GM19238 (cell line): ENCODE data around the gene NEGR1.

Source experiments
- DNase-seq: peaks from one replicate; pipeline ENCODE4 v3.0.0; 2011; ENCODE audit warnings: low spot score; ENCODE audit not compliant: insufficient read length

The NEGR1 gene

DNA sequence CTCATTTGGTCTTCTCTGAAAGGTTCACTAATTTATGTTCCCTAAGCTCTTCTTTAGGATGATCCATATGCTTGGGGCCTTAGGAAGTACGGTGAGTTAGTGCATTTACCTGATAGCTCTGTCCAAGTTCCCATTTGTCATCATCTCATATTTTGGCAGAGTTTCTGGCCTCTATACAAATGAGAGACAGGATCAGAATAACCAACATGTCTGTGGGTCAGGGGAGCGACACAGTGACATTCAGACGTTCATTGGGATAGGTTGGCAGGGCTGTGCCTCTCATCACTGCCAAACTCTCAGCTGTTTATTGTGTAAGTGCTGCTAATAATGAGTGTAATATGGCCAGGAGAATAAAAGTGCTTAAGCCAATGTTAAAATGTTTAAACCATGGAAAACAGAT lies 640.4 kb downstream of the NEGR1 start:
- DNase-seq, result no peak

- DNase-seq, result no peak
Measured at GRCh38 chr1:71640998-71641397, 641.3 kb downstream of the NEGR1 start.

DNA sequence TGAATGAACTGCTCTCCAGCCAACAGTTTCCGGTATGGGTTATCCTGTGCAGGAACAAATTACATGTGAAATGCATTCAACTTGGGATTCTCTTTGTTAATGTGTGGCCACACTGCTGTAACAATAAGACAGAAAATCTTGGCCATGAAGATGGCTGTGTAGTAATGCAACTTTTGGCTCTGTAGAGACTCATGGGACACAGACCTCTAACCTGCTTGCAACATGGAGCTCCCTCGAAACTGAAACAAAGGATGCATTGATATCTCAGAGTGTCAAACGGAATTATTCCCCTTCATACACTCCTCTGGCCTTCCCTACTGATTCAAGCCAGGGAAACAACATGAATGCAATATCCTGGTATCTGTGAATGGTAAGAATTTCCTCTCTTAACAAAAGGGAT lies 642.2 kb downstream of the NEGR1 start:
- no peak for DNase-seq

GRCh38 chr1:71638081-71638766 lies 644.1 kb downstream of the NEGR1 start:
- no peak for DNase-seq

DNA sequence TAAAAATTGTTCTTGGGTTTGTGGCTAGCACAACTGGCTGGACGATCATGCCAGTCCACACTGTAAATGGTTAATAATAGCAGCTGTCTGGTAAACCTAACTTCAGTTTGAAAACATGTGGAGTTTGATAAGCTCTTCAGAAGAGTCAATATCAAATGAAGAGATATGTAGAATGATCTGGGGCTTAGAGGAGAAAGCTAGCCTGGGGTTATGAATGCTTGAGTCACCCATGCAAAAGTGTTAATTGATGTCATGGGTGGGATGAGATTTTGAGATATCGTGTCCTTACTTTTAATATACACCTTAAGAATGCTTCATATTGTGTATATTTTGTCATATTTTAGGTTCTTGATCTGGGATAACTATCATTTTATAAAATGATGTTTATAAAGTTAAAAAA lies 646.8 kb downstream of the NEGR1 start:
- DNase-seq, result no peak

GRCh38 chr1:71634159-71634558 lies 648.2 kb downstream of the NEGR1 start:
- DNase-seq, result no peak

DNA sequence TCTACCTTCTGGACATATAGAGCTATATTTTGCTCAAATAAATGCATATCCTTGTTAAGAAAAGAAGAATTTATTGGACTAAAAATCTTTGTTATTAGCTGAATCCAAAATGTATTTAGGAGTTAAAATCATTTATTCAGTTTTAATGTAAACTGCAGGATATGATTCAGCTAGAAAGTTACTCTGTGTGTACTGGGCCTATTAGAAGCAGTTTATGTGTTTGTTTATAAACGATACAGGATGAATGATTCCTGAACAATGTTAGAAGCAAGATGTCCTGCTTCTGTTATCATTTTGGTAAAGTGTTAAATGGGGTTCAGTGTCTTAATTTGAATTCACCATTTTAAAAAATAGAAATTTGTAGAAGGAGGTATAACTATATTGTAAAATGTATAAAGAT lies 652.3 kb downstream of the NEGR1 start:
- no peak for DNase-seq

- DNase-seq, result no peak
Measured at GRCh38 chr1:71625004-71625403, 657.3 kb downstream of the NEGR1 start.

DNA sequence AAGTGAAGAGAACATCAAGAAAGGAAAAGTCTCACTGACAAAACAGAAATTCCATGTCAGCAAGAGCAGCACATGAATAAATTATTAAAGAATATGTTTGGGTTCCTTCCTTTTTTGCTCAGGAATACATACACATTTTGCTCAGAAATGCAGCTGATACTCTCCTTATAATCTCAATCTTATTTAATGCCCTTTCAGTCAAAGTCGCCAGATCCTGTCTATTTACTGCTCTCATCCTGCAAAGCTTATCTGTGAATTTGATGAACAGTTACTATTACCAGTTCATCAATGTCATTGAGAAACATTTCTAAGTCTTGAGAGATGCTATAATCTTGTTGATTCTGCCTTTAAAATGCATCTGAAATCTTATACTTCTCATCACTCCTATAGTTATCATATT lies 658.5 kb downstream of the NEGR1 start:
- no peak for DNase-seq

- no peak for DNase-seq
Measured at GRCh38 chr1:71621785-71622184, 660.6 kb downstream of the NEGR1 start.

DNA sequence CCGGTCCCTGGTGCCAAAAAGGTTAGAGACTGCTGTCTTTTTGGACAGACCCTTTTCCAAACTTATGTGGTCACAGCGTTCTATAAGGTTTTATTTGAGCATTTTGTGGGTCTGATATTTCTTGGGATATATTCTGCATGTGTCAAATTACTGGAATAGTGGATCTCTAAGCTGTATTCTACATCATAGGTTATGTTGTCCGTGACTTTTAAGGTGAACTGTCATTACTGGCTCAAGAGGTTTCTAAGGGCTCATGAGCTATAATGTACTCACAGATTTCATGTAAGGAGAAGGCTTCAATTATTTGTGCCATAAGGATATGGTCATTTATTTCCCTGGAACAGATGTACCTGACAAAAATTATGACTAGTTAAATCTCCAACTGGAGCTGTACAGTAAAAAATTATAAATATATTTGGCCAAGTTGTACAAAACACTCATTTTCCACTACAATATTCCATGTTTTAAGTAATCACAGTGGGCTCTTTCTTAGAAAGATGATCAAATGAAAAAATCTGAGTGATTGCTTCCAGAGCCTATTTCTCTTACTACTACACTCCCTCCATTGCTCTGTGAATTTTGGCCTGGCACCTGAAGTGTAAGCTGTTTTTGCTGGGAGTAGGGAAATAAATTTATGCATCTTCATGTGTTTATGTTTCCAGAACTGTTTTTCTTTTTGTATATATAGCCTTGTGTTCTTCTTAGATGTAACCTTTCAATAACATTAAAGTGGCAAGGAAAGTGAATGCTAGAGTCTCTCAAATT lies 663.4 kb downstream of the NEGR1 start:
- no peak for DNase-seq

- no peak for DNase-seq
Measured at GRCh38 chr1:71618191-71618590, 664.1 kb downstream of the NEGR1 start.

- no peak for DNase-seq
Measured at GRCh38 chr1:71610476-71610875, 671.9 kb downstream of the NEGR1 start.

DNA sequence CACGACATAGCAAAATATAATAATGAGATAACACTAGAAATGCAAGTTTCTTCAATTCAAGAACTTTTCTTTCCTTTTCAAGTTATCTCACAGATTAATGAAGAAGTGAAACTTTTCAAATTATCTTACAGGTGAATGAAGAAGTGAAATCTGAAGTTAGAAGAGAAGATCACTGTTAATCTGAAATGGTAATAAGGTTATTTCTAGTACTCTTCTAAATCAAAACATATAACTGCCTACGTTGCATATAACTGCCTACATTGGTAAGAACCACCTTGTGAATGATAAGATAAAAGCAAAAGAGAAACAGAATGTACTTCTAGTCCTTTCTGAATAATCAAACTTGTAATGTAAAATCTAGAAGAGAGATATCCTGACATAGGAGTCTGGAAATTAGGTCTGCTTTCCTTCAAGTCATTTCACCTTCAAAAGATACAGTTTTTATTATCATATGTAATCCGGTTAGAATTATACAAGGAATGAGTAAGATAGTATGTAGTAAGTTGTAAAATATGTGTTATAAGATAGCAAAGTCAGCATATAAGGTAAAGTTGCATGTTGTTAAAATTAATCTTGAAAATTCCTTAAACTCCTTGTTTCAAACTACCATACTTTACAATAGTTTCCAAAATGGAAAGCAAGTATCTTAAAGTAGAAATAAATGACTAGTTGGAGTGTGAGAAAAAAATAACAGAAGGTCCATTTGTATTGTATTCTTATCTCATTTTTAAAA lies 679.1 kb downstream of the NEGR1 start:
- no peak for DNase-seq

DNA sequence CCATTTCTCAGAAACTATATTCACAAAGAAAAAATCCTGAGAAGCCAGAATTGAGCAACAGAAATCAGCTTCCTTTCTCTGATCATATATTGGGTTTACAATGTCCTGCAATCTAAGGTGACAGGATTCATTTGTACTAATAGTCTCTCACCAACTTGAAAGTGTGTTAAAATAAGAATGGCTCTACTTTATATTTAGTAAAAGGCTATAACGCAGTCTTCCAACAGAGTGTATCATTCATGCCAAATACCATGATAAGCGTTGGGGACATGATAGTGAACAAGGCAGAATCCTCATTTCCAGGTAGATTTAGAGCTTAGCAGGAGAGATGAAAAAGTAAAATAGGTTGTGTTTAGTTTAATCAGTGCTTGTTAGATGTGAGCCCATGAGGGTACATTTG lies 682.3 kb downstream of the NEGR1 start:
- DNase-seq, result no peak

DNA sequence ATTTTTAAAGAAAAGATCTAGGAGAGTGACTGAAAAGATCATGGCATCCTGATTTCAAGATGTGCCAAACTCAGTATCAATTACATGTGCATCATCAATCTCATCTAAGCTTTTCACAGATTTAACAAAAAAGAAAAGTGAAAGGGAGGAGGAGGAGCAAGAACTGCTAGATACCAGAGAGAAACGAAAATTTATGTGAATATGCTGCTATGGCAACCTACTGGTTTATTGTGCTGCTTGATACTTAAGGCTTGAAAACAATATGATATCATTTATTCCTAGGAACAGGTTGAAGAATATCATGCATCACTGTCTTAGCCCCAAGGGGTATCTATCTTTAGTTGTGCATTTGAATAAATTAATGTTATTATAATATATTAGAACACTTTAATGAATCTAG lies 683.0 kb downstream of the NEGR1 start:
- DNase-seq, result no peak

DNA sequence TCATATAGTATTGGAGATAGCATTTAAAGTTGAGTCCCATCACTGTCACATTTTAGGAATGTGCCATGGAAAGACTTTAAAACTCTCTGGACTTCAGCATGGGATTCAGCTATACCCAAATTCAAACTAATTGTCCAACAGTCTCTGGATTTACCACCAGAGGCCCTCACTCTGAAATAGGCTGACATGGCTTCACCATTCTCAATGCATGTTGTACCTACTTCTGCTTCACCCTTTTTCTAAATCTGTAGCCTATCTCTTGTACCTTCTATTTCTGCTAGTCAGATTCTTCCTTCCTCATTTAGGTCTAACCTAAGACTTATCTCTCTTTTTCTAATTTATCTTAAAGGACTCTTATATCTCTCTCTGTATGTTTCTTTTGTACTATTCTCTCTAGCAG lies 688.8 kb downstream of the NEGR1 start:
- no peak for DNase-seq

- no peak for DNase-seq
Measured at GRCh38 chr1:71592646-71593274, 689.6 kb downstream of the NEGR1 start.

DNA sequence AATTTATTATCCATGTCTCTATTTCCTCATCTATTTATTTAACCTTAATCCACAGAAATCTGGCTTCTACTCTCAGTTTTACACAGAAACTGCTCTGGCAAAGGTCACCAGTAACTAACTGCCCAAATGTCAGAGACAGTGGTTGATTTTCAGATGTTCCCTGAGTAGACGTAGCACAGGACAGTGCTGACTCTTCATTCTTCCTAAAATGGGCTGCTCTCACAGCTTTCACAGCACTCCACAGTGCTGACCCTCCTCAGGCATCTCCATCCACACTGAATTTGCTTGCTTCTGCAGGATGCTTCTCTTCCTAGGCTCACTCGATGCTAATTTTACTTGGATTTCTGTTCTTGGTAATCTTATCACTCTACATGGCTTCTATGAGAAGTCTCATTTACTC lies 693.3 kb downstream of the NEGR1 start:
- DNase-seq, result no peak

- no peak for DNase-seq
Measured at GRCh38 chr1:71587961-71588360, 694.4 kb downstream of the NEGR1 start.

DNA sequence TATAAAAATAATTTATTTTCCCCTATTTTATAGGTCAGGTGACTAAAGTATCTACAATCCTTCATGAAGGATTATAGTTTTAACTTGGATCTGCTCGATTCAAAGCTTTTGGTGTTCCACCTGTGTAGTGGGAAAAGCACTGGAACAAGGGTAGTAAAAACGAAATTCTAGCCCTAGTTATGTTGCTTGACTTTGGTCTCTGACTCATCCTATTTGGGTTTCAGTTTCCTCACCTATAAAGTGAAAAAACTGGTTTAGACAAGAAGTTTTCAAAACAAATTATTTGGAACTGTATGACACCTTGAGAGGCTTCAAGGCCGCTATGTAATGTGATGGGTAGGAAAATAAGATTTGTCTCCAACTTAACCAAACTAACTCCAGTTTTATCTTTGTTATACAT lies 696.3 kb downstream of the NEGR1 start:
- DNase-seq, result no peak

DNA sequence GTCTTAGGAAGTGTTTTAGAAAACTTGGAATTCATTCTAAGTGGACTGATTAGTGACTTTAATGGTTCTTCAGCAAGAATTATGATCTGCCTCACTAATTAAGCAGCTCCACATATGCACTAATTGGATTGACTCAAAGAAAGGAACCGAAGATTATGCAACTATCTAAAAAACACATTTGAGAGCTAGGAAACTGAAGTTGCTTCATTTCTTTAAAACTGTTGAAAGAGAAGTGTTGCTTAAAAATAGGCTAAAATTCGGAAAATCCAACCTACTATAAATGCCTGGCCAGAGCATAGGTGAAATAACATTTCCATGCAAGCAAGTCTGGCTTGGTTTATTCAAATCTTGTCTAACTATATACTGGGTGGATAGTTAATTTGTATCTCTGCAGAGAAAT lies 698.6 kb downstream of the NEGR1 start:
- no peak for DNase-seq
